ENCODE measurements around the gene ST3GAL2.
A peak's percentile ranks its signal among the peaks of the same experiment; 100 is the strongest.

Gene ST3GAL2

GRCh38 chr16:70429888-70430666, 8.8 kb downstream of the ST3GAL2 start:
- peak overlapping the region; percentile 37 for H3K4me3 ChIP-seq (ENCODE audit: low read depth, low read length)
- DNase-seq (ENCODE audit: low read depth) = peak; percentile 37
- TF ChIP-seq POLR2A (IDR thresholded peaks at IDR 0.05; ENCODE audit: extremely low read depth, insufficient read length) (no peak), MYC (IDR thresholded peaks at IDR 0.05; ENCODE audit: low read depth, low read length) (no peak), CTCF (IDR thresholded peaks at IDR 0.05; ENCODE audit: low read depth, low read length) (no peak)
- TF ChIP-seq, protein P1, sequence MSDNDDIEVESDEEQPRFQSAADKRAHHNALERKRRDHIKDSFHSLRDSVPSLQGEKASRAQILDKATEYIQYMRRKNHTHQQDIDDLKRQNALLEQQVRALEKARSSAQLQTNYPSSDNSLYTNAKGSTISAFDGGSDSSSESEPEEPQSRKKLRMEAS (IDR thresholded peaks at IDR 0.05; ENCODE audit: low read depth, low read length) = no peak

GRCh38 chr16:70428178-70428998, 10.5 kb downstream of the ST3GAL2 start:
- peak; percentile 100 for DNase-seq (ENCODE audit: low read depth)
- peak overlapping the region; percentile 52 for H3K4me3 ChIP-seq (ENCODE audit: low read depth, low read length)

DNA sequence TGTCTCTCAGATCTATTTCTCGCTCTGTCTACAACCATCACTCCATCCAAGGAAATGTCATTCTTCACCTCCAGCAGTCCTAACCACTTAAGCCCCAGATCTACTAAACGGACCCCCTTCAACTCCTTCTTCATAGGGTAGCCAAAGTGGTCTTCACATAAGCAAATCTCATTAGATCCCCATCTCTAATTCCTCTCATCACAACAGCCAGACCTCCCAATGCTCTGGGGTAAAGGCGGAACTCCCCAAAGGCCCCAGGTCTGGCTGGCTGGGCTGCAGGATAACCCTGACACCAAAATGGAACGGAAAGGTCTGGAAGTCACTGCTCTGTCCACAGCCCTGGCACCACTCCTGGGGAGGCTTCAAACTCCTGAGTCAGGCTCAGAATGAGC, 11.1 kb downstream of the ST3GAL2 start:
- peak overlapping the region; percentile 29 for H3K4me3 ChIP-seq (ENCODE audit: low read depth, low read length)
- TF ChIP-seq POLR2A (IDR thresholded peaks at IDR 0.05; ENCODE audit: extremely low read depth, insufficient read length) (no peak), MYC (IDR thresholded peaks at IDR 0.05; ENCODE audit: low read depth, low read length) (no peak), CTCF (IDR thresholded peaks at IDR 0.05; ENCODE audit: low read depth, low read length) (no peak)
- TF ChIP-seq, protein P1 (IDR thresholded peaks at IDR 0.05; ENCODE audit: low read depth, low read length) = no peak
- DNase-seq (ENCODE audit: low read depth) = no peak

More at GRCh38 chr16:70428178-70428998, 10.5 kb downstream of the ST3GAL2 start:
- TF ChIP-seq POLR2A (IDR thresholded peaks at IDR 0.05; ENCODE audit: extremely low read depth, insufficient read length) (peak; percentile 31), MYC (IDR thresholded peaks at IDR 0.05; ENCODE audit: low read depth, low read length) (peak; percentile 83), CTCF (IDR thresholded peaks at IDR 0.05; ENCODE audit: low read depth, low read length) (no peak)
- TF ChIP-seq, protein P1 (IDR thresholded peaks at IDR 0.05; ENCODE audit: low read depth, low read length) = peak; percentile 90

DNA sequence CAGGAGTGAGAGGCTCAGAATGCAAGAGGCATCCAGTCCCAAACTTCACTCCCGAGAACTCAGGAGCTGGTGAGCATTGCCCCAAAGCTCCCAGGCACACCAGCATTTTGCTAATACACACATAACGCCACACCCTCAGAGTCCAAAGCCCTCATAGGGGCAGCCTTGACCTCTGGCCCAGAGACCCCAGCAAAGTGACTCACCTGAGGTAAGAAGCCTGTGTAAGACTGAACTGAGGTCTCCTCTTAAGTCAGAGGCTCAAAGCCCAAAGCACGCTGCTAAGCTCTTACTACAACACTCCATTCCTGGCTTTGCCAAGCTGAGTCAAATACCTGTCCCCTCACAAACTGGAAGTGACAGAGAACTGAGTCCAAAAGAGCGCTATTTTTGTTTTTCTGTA, 16.4 kb downstream of the ST3GAL2 start:
- no peak for DNase-seq (ENCODE audit: low read depth)
- TF ChIP-seq CTCF (IDR thresholded peaks at IDR 0.05; ENCODE audit: low read depth, low read length) (no peak), MYC (IDR thresholded peaks at IDR 0.05; ENCODE audit: low read depth, low read length) (no peak), POLR2A (IDR thresholded peaks at IDR 0.05; ENCODE audit: extremely low read depth, insufficient read length) (no peak)
- TF ChIP-seq, protein P1 (IDR thresholded peaks at IDR 0.05; ENCODE audit: low read depth, low read length) = no peak
- H3K4me3 ChIP-seq (ENCODE audit: low read depth, low read length) = no peak overlapping the region

- no peak overlapping the region for H3K4me3 ChIP-seq (ENCODE audit: low read depth, low read length)
- TF ChIP-seq, protein P1 (IDR thresholded peaks at IDR 0.05; ENCODE audit: low read depth, low read length) = no peak
- TF ChIP-seq POLR2A (IDR thresholded peaks at IDR 0.05; ENCODE audit: extremely low read depth, insufficient read length) (no peak), CTCF (IDR thresholded peaks at IDR 0.05; ENCODE audit: low read depth, low read length) (no peak), MYC (IDR thresholded peaks at IDR 0.05; ENCODE audit: low read depth, low read length) (no peak)
- DNase-seq (ENCODE audit: low read depth) = no peak
These were observed 17.2 kb downstream of the ST3GAL2 start for GRCh38 chr16:70421473-70422311.

Measured in NB4 (cell line).